ENCODE measurements around the gene ZBTB20. TPM values are rescaled to one million over a fixed set of nuclear protein-coding genes. Genes with fewer than 3 reads are reported as not detected.
A peak's percentile ranks its signal among the peaks of the same experiment; 100 is the strongest.

ZBTB20 gene
- total and polyA plus RNA-seq, 2 donors from 2014 or later: 0.99 to 142 TPM

DNA sequence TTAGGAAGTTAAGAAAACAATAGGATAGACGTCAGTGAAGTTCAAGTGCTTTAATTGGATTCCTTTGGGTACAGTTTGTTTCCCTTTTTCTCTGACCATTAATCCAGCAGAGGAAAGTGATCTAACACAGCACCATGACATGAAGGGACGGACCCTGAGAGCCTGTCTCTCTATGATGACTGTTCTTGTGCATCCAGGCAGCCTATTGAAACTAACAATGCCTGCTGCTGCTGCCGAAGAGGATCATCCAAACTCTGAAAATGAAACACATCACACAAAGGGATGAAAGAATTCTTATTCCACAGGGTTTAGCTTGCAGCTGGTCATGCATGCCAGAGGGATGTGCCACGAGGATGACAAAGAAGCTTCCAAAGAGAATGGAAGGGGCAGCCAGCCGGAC lies 75.5 kb downstream of the ZBTB20 start:
- peaks cover 0 to 5% (median 4%) of the 10 kb centered on the region in 3 donors for H3K4me1 ChIP-seq (ENCODE audit: control insufficient read depth in 2 of 3, insufficient read depth in 2 of 3, low read depth in 1 of 3, low read length in 3 of 3)
- H3K9me3 ChIP-seq (ENCODE audit: control insufficient read depth in 2 of 3, insufficient read depth in 1 of 3, low read length in 3 of 3): no peaks in the 10 kb centered on the region
- no peak overlapping the region for H3K9ac ChIP-seq (ENCODE audit: low read length in 3 of 3)
- intact Hi-C loops (cut with DNase I): no loop called here
- DNase-seq (peak in 4 of 5 donors; percentile 31 to 71 (median 45)), FAIRE-seq (no peak)
- no peak overlapping the region for H3K4me3 ChIP-seq (ENCODE audit: low read length in 3 of 3)
- TF ChIP-seq, protein P1, sequence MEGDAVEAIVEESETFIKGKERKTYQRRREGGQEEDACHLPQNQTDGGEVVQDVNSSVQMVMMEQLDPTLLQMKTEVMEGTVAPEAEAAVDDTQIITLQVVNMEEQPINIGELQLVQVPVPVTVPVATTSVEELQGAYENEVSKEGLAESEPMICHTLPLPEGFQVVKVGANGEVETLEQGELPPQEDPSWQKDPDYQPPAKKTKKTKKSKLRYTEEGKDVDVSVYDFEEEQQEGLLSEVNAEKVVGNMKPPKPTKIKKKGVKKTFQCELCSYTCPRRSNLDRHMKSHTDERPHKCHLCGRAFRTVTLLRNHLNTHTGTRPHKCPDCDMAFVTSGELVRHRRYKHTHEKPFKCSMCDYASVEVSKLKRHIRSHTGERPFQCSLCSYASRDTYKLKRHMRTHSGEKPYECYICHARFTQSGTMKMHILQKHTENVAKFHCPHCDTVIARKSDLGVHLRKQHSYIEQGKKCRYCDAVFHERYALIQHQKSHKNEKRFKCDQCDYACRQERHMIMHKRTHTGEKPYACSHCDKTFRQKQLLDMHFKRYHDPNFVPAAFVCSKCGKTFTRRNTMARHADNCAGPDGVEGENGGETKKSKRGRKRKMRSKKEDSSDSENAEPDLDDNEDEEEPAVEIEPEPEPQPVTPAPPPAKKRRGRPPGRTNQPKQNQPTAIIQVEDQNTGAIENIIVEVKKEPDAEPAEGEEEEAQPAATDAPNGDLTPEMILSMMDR (IDR thresholded peaks at IDR 0.05; ENCODE audit: borderline replicate concordance, extremely low read depth, insufficient read depth): no peak
- no peak overlapping the region for H3K27ac ChIP-seq (ENCODE audit: low read depth in 2 of 2, low read length in 2 of 2)
- H3K27me3 ChIP-seq (ENCODE audit: control insufficient read depth, insufficient read depth, low read length): no peaks in the 10 kb centered on the region
- no peaks in the 10 kb centered on the region for H3K36me3 ChIP-seq (ENCODE audit: control insufficient read depth in 2 of 3, insufficient read depth in 3 of 3, low read length in 3 of 3)

DNA sequence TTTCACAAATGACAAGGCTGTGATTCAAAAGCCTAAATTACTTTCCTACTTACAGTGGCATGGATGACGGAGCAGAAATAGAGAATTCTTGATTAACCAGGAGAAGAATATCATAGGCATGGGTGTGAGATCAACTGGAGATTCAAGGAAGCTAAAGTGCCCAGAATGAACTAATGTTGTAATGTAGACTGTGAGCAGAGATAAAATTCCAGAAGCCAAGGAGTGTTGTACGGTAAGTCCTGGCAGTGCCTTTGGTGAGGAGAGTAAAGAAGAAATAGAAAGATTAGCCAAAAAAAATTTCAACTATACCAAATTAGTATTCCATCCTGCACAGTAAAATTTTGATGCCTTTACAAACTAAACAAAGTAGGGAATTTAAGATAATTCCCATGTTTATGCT lies 75.9 kb downstream of the ZBTB20 start:
- no peaks in the 10 kb centered on the region for H3K27me3 ChIP-seq (ENCODE audit: control insufficient read depth, insufficient read depth, low read length)
- intact Hi-C loops (cut with DNase I): no loop called here
- peak in 1 of 5 donors; percentile 16 for DNase-seq
- no peak overlapping the region for H3K9ac ChIP-seq (ENCODE audit: low read length in 3 of 3)
- H3K9me3 ChIP-seq (ENCODE audit: control insufficient read depth in 2 of 3, insufficient read depth in 1 of 3, low read length in 3 of 3): no peaks in the 10 kb centered on the region
- H3K27ac ChIP-seq (ENCODE audit: low read depth in 2 of 2, low read length in 2 of 2): no peak overlapping the region
- no peak for FAIRE-seq
- H3K36me3 ChIP-seq (ENCODE audit: control insufficient read depth in 2 of 3, insufficient read depth in 3 of 3, low read length in 3 of 3): no peaks in the 10 kb centered on the region
- TF ChIP-seq, protein P1 (IDR thresholded peaks at IDR 0.05; ENCODE audit: borderline replicate concordance, extremely low read depth, insufficient read depth): no peak
- no peak overlapping the region for H3K4me3 ChIP-seq (ENCODE audit: low read length in 3 of 3)
- H3K4me1 ChIP-seq (ENCODE audit: control insufficient read depth in 2 of 3, insufficient read depth in 2 of 3, low read depth in 1 of 3, low read length in 3 of 3): peaks cover 0 to 5% (median 4%) of the 10 kb centered on the region in 3 donors

DNA sequence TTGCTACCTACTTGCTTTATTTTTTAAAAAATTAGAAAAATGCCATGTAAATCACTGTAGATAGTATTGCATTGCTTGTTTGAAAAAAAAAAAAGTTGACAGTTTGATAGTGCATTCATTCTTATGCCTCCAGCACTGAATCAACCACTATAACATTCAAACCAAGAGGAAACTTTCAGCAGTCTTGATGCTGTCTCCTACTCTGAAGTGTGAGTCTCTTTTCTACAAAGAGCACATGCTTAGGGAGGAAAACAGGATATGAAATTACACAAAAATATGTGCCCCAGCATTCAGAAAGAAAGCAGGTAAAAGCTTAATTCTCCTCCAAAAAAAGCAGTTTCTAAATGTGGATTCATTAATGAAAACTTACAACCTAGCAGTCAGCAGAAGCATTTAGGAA lies 78.3 kb downstream of the ZBTB20 start:
- H3K9me3 ChIP-seq (ENCODE audit: control insufficient read depth in 2 of 3, insufficient read depth in 1 of 3, low read length in 3 of 3): no peaks in the 10 kb centered on the region
- DNase-seq (no peak), FAIRE-seq (no peak)
- no peak overlapping the region for H3K9ac ChIP-seq (ENCODE audit: low read length in 3 of 3)
- intact Hi-C loops (cut with DNase I): no loop called here
- no peak overlapping the region for H3K4me3 ChIP-seq (ENCODE audit: low read length in 3 of 3)
- H3K36me3 ChIP-seq (ENCODE audit: control insufficient read depth in 2 of 3, insufficient read depth in 3 of 3, low read length in 3 of 3): no peaks in the 10 kb centered on the region
- H3K27me3 ChIP-seq (ENCODE audit: control insufficient read depth, insufficient read depth, low read length): no peaks in the 10 kb centered on the region
- H3K4me1 ChIP-seq (ENCODE audit: control insufficient read depth in 2 of 3, insufficient read depth in 2 of 3, low read depth in 1 of 3, low read length in 3 of 3): peaks cover 0 to 5% (median 2%) of the 10 kb centered on the region in 3 donors
- TF ChIP-seq, protein P1 (IDR thresholded peaks at IDR 0.05; ENCODE audit: borderline replicate concordance, extremely low read depth, insufficient read depth): no peak
- no peak overlapping the region for H3K27ac ChIP-seq (ENCODE audit: low read depth in 2 of 2, low read length in 2 of 2)

DNA sequence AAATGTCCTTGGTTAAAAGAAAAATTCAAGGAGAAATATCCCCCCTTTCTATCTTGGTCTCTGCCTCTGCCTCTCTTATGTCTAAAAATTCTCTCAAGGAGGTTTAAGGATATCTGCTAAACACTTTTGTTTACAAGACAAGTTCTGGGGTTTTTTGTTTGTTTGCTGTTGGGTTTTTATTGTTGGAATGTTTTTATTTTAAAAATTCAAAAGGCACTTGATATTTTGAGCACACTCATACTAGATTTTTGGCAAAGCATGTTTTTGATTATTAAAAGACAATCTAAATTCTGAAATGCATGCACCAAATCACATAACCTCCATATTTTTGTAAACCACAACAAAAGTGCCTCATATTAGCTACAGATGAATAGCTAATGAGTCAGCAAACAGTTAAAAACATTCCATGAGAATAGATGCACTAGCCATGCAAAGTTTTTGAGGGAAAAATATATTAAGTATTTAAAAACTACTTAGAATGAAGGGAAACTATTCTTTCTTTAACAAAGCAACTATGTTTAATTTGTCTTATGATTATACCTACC lies 84.6 kb downstream of the ZBTB20 start:
- Histone ChIP-seq H3K9me3 (ENCODE audit: control insufficient read depth in 2 of 3, insufficient read depth in 1 of 3, low read length in 3 of 3) (no peaks in the 10 kb centered on the region), H3K27me3 (ENCODE audit: control insufficient read depth, insufficient read depth, low read length) (no peaks in the 10 kb centered on the region), H3K4me1 (ENCODE audit: control insufficient read depth in 2 of 3, insufficient read depth in 2 of 3, low read depth in 1 of 3, low read length in 3 of 3) (no peaks in the 10 kb centered on the region), H3K4me3 (ENCODE audit: low read length in 3 of 3) (no peak overlapping the region), H3K9ac (ENCODE audit: low read length in 3 of 3) (no peak overlapping the region), H3K36me3 (ENCODE audit: control insufficient read depth in 2 of 3, insufficient read depth in 3 of 3, low read length in 3 of 3) (no peaks in the 10 kb centered on the region), H3K27ac (ENCODE audit: low read depth in 2 of 2, low read length in 2 of 2) (no peak overlapping the region)
- no peak for DNase-seq
- TF ChIP-seq, protein P1 (IDR thresholded peaks at IDR 0.05; ENCODE audit: borderline replicate concordance, extremely low read depth, insufficient read depth): no peak
- no peak for FAIRE-seq
- intact Hi-C loops (cut with DNase I): no loop called here

Measured in kidney (tissue), 14 donors.